Forelimb muscle (tissue), 1 donor: ENCODE results near the gene PRKCH. TPM values are rescaled to one million over a fixed set of nuclear protein-coding genes. Genes with fewer than 3 reads are reported as not detected.

ENCODE experiments used
- DNase-seq: peaks from one replicate; pipeline ENCODE4 v3.0.0-alpha.2; 2013; ENCODE audit warnings: low read depth
- polyA plus RNA-seq: library from polyadenylated mRNA; unstranded; fragments of 120-200 nt; gene quantifications from one replicate; pipeline ENCODE4 v1.2.1, GENCODE V29; 2013; ENCODE audit not compliant: insufficient read length

PRKCH gene
- polyA plus RNA-seq, 1 donor: 11.5 TPM

DNA sequence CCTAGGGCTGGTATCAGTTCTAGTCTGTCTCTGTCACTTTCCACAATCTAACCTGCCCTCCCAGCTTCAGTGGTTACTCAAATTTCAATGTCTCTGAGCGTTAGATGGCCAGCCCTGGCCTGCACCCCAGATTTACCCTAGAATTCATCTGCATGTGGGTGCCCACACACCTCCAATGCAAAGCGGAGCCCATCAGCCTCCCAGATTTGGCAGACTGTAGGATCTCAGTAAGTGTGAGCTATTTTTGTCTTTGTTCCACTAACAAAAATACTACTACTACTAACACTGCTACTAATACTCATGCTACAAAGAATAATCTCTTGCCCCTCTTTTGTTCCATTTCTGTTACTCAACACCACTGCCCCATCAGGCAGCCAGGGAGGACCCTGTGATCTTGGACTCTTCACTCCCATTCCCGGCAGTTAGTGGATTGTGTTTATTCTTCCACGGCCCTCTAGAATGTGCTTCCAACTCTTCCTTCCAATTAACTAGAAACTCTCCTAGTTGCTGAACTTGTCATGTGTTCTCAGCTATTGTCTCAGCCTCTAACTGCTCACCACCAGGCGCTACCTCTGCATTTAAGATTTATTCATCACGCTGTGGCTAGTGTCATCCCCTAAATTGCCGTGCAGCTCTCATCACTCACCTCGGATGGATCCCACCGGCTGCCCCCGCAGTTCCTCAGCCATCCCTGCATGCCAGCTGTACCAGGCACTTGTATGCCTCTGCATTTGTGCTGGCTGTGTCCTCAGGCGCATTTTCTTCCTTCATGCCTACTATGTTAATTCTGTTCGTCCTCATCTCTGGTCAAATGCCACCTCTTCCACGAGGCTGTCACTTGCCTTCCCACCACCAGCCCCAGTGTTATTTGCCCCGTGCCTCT lies 223.3 kb downstream of the PRKCH start:
- no peak for DNase-seq

- DNase-seq: no peak
These were observed 224.5 kb downstream of the PRKCH start for GRCh38 chr14:61545726-61546455.

- no peak for DNase-seq
These were observed 226.0 kb downstream of the PRKCH start for GRCh38 chr14:61547186-61548069.

- no peak for DNase-seq
These were observed 228.0 kb downstream of the PRKCH start for GRCh38 chr14:61549425-61549824.

DNA sequence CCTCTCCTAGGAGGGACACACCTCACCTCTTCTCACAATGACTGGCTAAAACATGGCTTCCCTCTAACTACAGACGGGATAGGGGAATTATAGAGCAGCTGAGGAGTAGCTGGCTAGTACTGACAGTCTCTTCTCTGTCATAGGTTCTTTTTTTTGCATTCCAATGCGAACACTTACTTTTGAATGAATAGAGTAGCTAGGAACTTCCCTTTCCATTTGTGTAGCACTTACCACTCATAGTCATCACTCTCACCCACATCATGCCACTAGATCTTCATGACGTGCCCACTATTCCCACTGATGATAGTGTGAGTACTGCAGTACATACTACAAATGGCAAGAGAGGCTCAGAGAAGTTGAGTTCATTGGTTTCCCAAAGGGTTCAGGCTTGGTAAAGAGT lies 230.0 kb downstream of the PRKCH start:
- no peak for DNase-seq

DNA sequence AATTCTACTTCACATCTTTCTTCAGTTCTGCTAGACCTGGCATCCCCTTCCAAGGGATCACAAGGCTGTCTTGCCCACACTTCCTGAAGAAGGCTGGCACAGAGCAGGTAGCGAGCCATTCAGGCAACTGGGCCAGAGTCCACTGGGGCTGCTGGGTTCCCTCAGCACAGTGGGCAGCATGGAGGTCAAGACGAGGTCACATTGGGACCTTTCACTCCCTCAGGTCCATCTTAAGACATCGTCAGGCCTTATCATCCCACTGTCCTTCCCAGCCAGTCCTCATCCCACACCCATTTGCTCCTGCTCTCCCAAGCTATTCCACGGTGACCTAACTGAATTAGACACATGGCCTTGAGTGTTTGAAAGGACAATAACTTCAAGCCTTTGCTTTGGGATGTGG lies 230.9 kb downstream of the PRKCH start:
- no peak for DNase-seq

DNA sequence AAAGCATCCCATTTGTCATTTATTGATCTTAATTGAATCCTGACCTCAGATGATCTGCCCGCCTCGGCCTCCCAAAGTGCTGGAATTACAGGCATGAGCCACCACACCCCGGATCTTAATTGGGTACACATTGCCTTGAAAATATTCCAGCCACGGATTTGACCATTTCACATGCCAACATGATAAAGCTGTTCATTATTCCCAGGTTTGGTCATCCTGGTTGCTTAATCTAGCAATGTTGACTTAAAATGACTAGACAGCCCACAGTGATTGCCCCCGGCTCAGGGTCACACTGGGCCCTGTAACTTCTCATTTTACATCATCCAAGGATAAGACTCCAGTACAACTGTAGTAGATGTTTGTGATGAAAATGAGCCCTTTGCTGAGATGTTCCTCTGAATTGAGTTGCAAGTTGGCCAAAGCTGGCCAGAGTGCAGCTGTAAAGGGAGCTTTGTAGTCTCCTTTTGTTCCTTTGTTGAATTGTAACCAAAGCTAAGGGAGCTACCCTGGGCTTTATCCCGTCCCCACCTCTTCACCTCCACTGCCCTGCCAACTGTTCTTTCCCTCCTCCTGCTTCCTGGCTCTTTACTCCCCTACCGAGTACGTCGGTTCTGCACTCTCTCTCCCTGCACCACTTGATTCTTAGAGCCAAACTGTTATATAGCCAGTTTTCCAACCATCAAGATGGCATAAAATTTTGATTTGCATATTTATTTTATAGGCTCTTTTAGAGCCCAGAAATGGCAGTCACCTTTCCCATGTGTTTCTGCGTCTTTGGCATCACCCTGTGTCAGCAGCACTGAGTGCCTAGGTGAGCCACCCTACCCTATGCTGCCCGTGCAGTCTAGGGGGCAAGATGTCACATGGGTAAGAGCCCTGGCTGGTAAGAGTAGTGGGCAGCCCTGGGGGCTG lies 232.6 kb downstream of the PRKCH start:
- DNase-seq: no peak

GRCh38 chr14:61555056-61555838 lies 233.9 kb downstream of the PRKCH start:
- no peak for DNase-seq

- DNase-seq: no peak
These were observed 235.1 kb downstream of the PRKCH start for GRCh38 chr14:61556455-61556854.

DNA sequence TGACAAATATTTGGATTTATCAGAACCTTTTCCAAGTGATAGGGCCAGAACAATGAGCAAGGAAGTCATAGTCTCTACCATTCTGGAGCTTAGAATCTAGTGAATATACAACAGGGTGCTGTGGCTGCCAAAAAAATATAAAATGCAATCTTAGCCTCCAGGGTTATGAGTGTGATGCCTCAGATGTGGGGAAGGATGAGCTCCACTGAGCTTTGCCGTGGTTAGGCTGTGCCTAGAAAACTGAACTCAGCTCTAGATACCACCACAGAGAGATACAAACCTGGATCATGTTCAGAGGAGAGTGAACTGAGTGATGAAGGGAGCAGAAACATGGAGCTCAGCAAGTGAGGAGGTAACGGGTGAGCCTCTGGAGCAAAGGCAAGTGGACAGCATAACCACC lies 235.9 kb downstream of the PRKCH start:
- no peak for DNase-seq

GRCh38 chr14:61557854-61558253 lies 236.5 kb downstream of the PRKCH start:
- no peak for DNase-seq

DNA sequence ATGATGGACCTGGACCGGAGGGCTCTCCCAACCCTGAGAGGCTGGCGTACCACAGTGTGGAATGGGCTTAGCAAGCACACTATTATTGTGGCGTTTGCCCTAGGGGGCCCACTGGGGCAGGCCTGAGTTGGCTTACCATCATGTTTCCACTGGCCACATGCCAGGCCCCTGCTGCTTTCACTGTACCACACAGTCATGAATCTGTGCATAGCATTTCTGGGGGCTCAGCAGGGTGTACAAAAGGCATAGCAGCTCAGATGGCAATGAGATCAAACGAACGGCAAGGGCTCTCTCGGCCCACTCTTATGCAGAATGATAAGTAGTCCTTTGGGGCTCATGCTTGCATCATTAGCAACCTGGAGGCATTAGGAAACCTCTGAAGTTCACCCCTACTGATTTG lies 236.9 kb downstream of the PRKCH start:
- DNase-seq: no peak

- no peak for DNase-seq
These were observed 238.3 kb downstream of the PRKCH start for GRCh38 chr14:61559641-61560201.

DNA sequence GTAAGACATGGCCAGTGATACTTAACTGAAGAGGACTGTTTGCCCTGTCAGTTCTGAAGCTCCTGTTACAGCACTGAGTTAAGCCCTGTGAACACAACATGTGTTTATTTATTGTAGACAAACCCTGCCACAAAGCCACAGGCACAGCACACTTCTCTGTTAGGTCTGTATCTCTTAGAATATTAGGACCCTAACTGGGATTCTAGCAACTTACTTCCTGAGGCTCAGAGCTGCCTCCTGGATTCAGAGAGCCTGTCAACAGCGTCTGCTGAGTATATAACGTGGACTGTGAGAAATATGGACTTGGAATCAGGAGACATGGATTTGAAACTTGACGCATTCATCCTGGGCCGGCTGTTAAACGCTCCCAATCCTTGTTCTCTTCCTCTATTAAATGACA lies 238.9 kb downstream of the PRKCH start:
- DNase-seq: no peak

DNA sequence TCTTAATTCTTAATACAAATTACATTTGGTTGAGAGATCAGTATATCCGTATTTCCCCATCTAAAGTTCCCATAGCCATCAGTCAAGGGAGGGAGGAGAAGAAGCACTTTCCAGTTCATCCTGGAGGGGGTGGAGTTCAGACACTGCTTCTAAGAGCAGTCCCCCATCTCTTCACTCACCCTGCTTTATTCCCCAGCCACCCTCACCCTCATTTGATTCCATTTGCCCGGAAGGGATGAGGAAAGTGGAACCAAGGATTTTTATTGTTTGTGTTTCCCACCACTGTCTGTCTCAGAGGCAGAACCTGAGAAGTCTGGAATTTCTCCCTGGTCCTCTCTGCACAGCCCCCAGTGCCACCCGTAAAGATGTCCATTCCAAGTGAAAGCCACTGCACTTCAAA lies 239.7 kb downstream of the PRKCH start:
- DNase-seq: no peak

DNA sequence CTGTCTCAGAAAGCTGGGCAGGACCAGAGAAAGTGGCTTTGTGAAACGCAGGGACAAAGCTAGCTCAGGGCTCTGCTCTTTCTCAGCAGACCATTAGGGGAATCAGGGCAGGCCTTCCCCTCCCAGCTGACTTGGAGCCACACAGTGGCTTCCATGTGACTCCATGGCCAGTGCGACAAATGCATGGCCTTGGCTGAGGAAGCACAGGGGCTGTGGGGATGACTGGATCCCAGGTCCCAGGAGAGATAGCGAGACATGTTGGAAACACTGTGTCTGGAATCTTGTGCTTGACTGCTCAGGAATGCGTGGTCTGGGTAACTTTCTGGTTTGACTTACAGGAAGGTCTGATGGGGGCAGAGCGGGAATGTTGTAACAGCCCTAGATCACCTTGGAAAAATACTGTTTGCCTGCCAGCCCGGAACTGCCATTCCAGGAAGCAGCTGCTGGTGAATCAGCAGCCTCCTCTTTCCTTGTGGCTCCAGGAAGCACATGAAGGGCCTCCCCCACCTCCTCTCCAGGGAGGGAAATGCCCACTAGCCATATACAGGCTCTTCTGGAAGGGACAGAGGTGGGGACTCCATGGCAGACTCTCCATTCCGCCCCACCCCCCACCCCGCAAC lies 240.4 kb downstream of the PRKCH start:
- DNase-seq: no peak

DNA sequence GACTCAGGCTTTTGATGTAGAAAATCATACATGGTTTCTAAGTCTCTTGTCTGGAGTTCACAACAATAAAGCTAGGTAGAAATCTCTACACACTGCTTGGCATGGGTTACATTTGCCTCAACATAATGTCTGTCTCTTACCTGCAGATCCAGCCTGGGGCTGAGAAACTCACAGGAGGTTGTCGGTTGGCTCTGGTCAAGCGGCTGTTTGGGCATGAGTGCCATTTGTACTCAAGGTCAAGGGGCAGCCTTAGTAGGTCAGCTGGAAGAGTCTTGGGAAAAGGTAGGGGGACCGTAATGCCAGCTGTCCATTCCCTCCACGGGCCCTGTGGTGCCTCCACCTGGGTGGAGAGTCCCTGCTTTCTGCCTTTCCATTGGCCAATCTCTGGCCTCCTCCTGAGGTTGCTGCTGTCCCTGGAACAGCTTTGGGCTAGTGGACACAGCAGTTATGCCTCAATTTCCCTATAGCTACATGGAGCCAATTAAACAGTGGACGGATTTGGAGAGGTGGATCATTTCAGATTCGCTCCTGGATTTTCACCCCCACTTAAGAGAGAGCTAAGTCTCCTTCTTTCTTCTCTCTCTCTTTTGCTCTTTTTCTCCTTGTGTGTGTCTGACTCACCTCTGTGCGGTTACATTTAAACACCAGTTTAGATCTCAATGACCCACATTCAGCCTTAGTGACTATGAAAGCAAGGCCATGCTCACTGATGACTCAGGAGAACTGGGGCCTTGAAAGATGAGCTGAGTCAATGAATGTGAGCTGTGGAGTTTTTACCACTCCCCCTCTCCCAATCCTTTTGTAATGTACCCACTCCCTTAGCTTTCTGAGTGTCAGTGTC lies 241.2 kb downstream of the PRKCH start:
- no peak for DNase-seq

GRCh38 chr14:61563162-61563511 lies 241.8 kb downstream of the PRKCH start:
- no peak for DNase-seq
